ENCODE data around the gene SESN1.

DNA sequence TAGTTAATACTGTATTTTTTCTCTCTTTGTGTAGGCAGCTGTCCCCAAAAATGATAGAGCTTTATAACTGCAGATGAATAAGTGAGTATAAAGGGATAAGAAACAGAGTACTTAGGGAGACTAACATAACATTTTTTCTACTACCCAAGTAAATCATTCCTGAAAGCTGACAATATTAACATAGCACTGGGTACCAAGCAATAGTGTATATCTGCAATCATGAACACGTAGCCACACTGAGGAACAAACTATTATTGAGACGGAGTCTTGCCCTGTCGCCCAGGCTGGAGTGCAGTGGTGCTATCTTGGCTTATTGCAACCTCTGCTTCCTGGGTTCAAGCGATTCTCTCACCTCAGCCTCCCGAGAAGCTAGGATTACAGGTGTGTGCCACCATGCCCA is 105.9 kb downstream of the SESN1 start:
- TF ChIP-seq CTCF (IDR thresholded peaks at IDR 0.05 in 8 of 11, conservative IDR thresholded peaks at IDR 0.05 in 3 of 11) (no peak), POLR2A (IDR thresholded peaks at IDR 0.05) (no peak), POLR2AphosphoS5 (IDR thresholded peaks at IDR 0.05) (peak in 1 of 3 donors; percentile 28)
